ENCODE data around the gene SKAP2. TPM values are rescaled to one million over a fixed set of nuclear protein-coding genes. Genes with fewer than 3 reads are reported as not detected.
A peak's percentile ranks its signal among the peaks of the same experiment; 100 is the strongest.

The SKAP2 gene
- total and polyA plus RNA-seq, 12 donors, result 7.3 to 123 (median 50.1) TPM

GRCh38 chr7:26735976-26736600 lies 128.3 kb downstream of the SKAP2 start:
- intact Hi-C loops (cut with DNase I), result no loop called here

GRCh38 chr7:26729150-26729775 lies 135.1 kb downstream of the SKAP2 start:
- no peaks in the 10 kb centered on the region for H3K9me3 ChIP-seq (replicated peaks in 1 of 3)
- intact Hi-C loops (cut with DNase I), result no loop called here
- WGBS, 4 donors, result 79 to 89% (median 86%) methylated on average over 2 of the region's 2 CpGs
- H3K4me1 ChIP-seq (replicated peaks in 1 of 2), result peaks cover 3 to 16% of the 10 kb centered on the region in 2 donors
- DNase-seq, result no peak
- H3K4me3 ChIP-seq, result no peak overlapping the region
- no peak overlapping the region for H3K27ac ChIP-seq
- TF ChIP-seq POLR2A (IDR thresholded peaks at IDR 0.05), result no peak
- no peak for TF ChIP-seq CTCF (IDR thresholded peaks at IDR 0.05)
- no peaks in the 10 kb centered on the region for H3K36me3 ChIP-seq (replicated peaks in 1 of 2)
- H3K27me3 ChIP-seq, result no peaks in the 10 kb centered on the region

More at GRCh38 chr7:26735976-26736600, 128.3 kb downstream of the SKAP2 start:
- Histone ChIP-seq H3K36me3 (replicated peaks in 1 of 2) (peaks cover 0 to 7% of the 10 kb centered on the region in 2 donors), H3K4me1 (replicated peaks in 1 of 2) (peaks cover 0 to under 1% of the 10 kb centered on the region in 2 donors), H3K9me3 (replicated peaks in 1 of 3) (no peaks in the 10 kb centered on the region), H3K27ac (no peak overlapping the region), H3K4me3 (no peak overlapping the region), H3K27me3 (no peaks in the 10 kb centered on the region)
- no peak for DNase-seq
- TF ChIP-seq CTCF (IDR thresholded peaks at IDR 0.05) (no peak), POLR2A (IDR thresholded peaks at IDR 0.05) (no peak)
- WGBS, 4 donors, result 65 to 77% (median 68%) methylated on average over 2 of the region's 2 CpGs

- no peak overlapping the region for H3K27ac ChIP-seq
- TF ChIP-seq POLR2A (IDR thresholded peaks at IDR 0.05) (no peak), CTCF (IDR thresholded peaks at IDR 0.05) (no peak)
- 22 to 50% (median 34%) methylated on average over 1 of the region's 1 CpG for WGBS, 4 donors
- H3K36me3 ChIP-seq (replicated peaks in 1 of 2), result no peaks in the 10 kb centered on the region
- H3K4me3 ChIP-seq, result no peak overlapping the region
- peaks cover 3 to 15% of the 10 kb centered on the region in 2 donors for H3K4me1 ChIP-seq (replicated peaks in 1 of 2)
- H3K27me3 ChIP-seq, result no peaks in the 10 kb centered on the region
- H3K9me3 ChIP-seq (replicated peaks in 1 of 3), result no peaks in the 10 kb centered on the region
- intact Hi-C loops (cut with DNase I), result no loop called here
- peak in 2 of 7 donors; percentile 13 to 23 for DNase-seq
Observed at GRCh38 chr7:26726051-26726450, 138.3 kb downstream of the SKAP2 start.

GRCh38 chr7:26724795-26725194 lies 139.6 kb downstream of the SKAP2 start:
- H3K27me3 ChIP-seq, result no peaks in the 10 kb centered on the region
- H3K9me3 ChIP-seq (replicated peaks in 1 of 3), result no peaks in the 10 kb centered on the region
- H3K27ac ChIP-seq, result no peak overlapping the region
- H3K36me3 ChIP-seq (replicated peaks in 1 of 2), result no peaks in the 10 kb centered on the region
- H3K4me3 ChIP-seq, result no peak overlapping the region
- intact Hi-C loops (cut with DNase I), result no loop called here
- H3K4me1 ChIP-seq (replicated peaks in 1 of 2), result peaks cover 3 to 8% of the 10 kb centered on the region in 2 donors
- WGBS, 4 donors, result 34 to 62% (median 45%) methylated on average over 2 of the region's 2 CpGs
- no peak for TF ChIP-seq CTCF (IDR thresholded peaks at IDR 0.05)
- no peak for TF ChIP-seq POLR2A (IDR thresholded peaks at IDR 0.05)
- no peak for DNase-seq

All from adrenal gland (tissue), 12 donors.